ENCODE results near the gene MAST4.

The MAST4 gene

DNA sequence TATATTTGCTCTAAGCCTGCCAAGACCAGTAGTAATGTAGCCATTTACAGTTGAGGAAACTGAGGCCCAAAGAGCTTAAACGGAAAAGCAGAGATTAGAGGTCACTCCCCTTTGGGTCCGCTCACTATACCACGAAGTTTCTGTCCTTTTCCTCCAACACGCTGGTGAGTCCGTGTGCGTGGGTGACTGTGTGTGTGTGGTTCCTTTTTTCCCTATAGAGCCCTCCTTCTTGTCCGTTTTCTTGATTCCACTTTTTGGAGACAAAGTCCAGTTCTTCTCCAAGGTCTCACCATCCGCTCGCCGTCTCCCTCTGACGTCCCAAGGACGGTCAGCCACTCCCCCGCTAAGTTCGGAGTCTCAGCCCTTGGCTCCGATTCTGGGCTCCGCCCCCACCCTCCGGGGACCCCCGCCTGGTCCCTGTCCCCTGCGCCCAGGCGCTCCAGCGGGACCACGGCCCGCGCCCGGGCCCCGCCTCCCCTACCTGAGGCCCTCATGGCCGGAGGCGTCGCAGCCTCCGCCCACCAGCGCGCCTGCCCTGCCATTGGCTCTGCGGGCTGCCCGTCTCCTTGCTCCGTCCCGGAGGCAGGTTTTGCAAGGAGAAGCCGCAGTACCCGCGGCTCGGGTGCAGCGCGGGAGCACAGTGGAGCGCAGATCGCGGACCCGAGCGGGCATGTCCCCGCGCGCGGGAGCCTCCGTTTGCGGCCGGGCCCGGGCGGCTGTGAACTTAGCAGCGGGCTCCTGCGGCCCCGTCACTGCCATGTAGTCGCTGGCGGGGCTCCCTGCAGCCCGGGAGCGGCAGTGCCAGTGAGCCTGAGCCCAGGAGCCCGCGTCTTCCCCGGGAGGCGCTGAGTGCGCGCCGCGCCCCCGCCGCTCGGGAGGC is at the start of gene MAST4:
Gene MAST4 (plus strand): TSS at position 638 of the 880 bp plus-strand sequence. CDS start 263 bp downstream, outside the sequence.
- DNase-seq (ENCODE audit: low spot score): peak; percentile 91

DNA sequence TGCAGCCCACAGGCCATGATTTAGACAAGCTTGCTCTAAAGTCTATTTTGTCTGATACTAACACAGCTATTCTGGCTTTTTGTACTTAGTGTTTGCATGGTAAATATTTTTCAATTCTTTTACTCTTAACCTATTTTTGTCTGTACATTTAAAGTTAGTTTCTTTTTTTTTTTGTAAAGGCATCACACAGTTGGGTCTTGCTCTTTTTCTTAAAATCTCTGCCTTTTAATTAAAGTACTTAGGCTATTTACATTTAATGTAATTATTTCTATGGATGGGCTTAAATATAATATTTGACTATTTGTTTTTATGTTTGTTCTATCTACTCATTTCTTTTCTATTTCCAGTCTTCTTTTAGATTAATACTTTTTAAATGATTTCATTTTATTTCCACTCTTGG is 49.7 kb upstream of the MAST4 start:
- no peak for DNase-seq (ENCODE audit: low spot score)

DNA sequence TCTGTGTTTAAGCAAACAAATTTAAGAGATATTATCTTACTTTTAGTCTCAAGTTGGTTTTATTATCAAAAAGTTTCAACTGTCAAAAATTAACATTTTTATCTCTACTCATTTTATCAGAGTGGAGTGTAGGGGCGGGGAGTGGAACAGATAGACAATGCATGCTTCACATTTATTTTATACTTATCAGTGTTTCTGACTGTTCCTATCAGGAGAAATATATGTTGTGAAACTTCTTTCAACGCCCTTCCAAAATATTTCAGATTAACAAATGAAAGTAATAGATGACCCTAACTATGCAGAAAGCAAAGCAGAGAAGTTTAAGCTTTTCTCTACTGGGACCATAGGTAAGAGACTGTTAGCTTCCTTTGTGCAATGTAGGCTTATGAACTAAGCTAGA is 44.9 kb upstream of the MAST4 start:
- no peak for DNase-seq (ENCODE audit: low spot score)

DNA sequence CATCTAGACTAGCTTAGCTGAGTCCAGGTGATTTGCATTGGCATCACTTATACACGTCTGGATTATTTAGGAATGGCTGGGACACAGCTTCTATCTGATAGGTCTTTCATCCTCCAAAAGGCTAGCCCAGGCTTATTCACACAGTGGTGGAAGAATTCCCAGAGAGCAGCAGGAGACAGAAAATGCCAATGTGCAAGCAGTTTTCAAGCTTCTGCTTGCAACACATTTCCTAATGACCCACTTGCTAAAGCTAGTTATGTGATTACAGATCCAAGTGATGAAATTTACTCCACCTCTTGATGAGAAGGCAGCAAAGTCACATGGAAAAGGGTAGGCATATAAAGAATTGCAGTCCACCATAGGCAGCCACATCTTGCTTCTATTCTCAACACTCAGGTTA is 44.2 kb upstream of the MAST4 start:
- no peak for DNase-seq (ENCODE audit: low spot score)

DNA sequence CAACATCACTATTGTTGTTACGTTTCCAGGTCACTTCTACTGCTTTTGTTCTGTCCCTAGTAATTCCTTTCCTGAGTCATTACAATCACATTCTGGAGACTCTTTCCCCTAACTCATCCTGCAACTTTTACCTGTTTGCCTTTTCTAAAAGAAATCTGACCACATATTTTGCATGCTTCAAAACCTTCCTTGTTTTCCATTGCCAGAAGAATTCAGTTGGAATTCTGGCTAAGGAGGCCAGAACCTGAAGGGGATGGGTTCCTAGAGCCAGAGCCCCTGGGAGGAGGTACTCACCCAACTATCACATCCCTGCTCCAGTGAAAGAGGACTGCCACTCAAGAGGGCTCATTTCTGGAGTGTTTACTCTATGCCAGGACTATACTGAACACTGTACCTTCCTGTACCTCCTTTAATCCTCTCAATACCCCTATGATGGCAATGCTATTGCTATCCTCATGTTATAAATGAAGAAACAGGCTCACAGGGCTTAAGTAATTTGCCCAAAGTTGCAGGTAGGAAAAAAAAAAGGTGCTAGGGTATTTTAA is 42.8 kb upstream of the MAST4 start:
- DNase-seq (ENCODE audit: low spot score): no peak

DNA sequence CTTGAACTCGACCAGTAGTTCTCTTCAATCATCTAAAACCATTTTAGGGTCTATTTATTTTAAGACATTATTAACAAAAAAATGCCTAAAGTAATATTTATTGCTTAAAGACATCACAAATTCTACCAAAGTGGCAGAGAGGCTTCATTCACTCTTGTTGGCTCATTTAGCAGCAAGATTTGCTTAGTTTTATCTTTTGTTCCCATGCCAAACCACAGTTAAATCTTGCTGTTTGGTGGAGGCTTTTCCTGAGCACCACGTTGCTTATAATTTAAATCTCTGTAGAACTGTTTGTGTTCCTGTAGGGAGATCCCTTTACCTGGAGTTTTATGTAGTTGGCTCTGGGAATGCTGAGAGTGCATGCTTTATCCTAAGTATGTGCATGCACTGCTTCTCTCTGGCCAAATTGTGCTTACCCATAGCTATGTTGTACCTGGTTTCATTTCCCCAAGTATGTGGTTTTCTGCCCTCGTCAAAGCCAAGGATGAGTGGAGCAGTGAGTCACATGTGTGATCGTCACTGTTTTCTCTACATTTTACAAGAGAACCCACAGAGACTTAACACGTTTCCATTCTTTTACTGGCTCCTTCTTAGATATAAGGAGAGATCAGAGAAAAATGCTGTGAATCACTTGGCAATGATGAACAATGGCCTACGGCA is 42.1 kb upstream of the MAST4 start:
- DNase-seq (ENCODE audit: low spot score): peak; percentile 25

DNA sequence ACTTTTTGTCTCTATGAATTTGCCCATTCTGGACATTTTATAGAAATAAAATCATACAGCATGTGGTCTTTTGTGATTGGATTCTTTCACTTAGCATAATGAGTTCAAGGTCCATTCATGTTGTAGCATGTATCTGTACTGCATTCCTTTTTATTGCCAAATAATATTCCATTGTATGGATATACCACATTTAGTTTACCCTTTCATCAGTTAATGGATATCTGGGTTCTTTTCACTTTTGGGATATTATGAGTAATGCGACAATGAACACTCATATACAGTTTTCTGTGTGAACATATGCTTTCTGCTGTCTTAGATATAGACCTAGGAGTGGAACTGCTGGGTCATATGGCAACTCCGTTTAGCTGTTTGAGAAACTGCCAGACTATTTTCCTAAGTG is 41.3 kb upstream of the MAST4 start:
- DNase-seq (ENCODE audit: low spot score): no peak

DNA sequence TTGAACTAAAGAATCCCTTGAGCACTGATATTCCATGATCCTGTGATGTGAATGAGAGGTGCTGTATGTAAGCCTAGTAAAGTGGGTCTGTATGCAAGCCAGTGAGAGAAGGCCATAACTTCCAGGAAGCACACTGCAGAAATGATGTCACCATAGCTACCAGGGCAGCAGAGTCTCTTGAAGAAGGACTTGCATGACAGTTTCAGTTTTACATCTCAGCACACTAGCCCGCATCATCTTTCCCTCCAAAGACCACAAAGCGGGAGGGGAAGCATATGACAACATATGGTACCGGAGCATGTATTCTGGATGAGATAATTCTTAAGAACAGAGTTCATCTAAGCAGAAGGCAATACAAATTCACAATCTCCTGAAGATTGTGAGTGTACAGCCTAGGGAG is 37.6 kb upstream of the MAST4 start:
- no peak for DNase-seq (ENCODE audit: low spot score)

DNA sequence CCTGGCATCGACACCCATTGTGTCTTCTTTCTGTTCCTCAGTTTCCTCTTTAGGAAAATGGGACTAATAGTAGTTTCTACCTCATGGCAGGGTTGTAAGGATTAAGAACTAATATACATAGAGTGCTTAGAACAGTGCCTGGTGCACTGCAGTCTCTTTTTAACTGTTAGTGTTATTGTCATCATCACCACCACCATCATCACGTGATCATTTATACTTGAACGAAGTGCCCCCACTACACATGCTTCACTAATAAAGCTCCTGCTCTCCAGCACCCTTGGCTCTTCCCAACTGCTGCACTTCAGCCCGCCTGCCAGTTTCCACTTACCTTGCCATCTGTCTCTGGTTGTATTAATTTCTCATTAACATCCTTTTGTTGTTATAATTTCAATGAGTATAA is 35.8 kb upstream of the MAST4 start:
- DNase-seq (ENCODE audit: low spot score): no peak

DNA sequence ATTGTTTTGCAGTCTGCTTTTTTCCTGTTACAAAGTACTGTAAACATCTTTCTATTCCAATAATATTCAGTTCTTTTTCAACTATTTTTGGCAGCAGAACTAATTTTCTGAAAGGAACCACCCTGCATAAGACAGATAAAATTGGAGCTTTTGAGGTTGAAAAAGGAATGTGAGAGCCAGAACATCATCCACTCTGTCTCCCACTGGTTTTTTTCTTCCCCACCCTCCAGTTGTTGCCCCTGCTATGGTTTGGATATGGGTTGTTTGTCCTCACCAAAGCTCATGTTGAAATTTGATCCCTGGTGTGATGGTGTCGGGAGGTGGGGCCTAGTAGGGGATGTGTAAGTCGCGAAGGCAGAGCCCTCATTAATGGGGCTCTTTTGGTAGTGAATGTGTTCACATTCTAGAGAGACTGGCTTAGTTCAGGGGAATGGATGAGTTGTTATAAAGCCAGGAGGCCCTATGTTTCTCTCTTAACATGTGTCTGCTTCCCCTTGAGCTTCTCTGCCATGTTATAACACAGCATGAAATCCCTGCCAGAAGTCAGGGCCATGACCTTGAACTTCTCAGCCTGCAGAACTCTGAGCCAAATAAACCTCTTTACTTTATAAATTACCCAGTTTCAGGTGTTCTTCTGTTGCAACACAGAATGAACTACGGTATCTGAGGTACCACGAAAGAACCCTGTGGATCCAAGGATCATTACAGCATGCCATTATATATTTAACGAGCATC is 34.8 kb upstream of the MAST4 start:
- DNase-seq (ENCODE audit: low spot score): no peak

DNA sequence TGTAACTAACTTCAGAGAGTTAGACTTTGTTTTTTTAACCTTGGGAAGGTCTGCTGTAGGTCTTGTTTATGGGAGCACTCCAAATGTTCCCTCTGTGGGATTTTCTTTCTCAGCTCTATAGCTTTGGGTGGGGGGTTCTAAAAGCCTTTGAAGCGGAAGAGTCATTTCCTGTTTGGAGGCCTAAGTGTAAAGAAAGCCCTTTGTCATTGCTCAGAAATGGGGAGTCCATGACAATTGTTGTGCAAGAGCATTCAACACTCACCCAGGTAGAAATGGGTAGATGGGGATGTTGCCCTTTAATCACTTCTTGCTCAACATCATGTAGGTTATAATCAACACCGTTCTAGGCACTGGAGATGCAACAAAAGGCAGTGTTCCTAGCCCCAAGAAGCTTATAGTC is 30.3 kb upstream of the MAST4 start:
- DNase-seq (ENCODE audit: low spot score): no peak

DNA sequence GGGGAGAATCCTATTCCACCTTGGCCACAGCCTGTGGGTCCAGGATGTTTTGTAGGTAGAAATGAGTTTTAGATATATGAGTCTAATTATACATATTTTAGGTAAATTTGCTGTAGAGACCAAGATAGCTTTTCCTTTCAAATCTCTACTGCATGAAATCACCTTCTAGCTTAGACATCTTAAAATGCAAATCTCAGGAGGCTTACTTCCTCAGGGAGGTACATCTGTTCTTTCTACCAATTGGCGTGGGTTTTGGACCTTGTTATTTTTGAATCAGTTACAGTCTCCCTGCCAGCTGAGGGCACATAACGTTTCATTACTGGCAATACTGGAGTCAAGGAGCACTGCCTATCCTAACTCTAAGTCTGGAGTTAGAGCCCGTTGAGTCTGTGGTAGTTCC is 28.7 kb upstream of the MAST4 start:
- no peak for DNase-seq (ENCODE audit: low spot score)

DNA sequence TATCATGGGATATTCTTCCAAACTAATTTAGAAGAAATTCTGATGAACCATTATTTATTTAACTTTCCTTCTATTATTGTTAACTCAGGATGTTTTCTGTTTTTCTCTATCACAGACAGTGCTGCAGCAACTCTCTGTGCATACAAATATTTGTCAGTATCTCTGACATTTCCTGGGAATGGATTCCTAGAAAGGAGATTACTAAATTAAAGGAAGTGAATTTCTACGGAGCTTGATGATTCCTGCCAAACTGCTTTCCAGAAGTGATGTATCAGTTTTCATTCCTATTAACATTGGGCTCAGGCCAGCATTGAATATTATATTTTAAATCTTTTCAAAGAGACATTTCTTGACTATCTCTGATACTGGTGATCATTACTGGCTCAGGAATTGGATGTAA is 26.0 kb upstream of the MAST4 start:
- no peak for DNase-seq (ENCODE audit: low spot score)

DNA sequence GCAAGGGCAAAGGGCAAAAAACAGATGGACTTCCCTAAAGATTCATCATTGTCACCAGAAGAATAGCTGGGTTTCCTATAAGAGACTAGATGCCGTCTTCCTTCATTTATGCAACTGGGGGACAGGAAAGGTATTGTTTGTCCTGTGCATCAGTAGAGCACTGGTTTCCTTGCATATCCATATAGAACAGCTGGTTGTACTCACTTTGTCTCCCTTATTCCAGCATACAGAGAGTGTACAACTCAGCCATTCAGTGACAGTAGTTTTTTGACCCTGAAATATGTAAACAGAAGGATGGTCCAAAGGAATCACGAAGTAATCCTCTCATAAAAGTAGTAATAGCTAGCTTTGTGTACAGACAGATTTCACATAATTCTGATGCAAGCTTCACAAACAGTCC is 22.5 kb upstream of the MAST4 start:
- no peak for DNase-seq (ENCODE audit: low spot score)

DNA sequence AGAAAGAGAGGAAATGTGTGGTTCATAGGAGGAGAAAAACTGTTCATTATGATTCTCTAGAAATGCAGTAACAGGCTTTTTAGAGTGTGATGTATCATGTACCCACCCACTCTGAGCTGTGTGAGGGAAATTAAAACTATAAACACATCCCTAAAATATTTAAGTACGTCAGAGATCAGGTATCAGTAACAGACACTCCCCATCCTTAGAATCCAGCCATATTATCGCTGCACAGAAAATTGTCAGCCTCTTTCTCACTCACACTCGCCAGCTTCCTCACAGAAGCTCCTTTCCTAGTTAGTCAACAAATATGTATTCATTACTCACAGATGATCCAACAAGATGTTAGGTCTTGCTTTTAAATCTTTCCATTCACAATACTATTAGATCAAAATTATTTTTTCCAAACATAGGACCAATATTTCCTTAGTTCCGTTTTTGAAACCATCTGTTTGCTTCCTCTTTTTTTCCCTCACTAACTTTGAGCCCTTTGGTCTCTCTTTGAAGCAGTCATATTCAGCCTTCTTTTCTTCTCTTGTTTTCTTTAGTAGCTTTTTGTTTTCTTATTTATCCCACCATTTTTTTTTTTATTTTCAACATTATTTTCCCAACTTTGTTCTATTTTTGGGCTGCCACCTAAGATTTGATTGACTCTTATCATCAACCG is 13.6 kb upstream of the MAST4 start:
- DNase-seq (ENCODE audit: low spot score): peak; percentile 58

DNA sequence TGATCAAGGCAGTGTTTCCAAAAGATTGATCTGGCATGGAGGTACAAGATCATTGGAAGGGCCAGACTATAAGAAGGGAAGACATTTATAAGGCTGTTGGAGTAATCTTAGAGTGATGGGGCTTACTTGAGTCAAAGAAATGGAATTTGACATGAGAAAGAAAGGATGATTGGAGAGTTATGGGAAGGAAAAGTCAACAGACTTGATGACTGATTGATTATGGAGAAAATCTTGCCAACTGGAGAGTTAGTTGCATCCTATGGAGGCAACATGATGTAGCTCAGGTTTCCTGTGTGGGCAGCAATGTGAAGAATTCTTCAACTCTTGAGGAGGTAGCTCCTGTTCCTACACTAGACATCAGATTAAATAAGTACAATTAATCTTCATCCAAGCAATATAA is 10.9 kb upstream of the MAST4 start:
- no peak for DNase-seq (ENCODE audit: low spot score)

DNA sequence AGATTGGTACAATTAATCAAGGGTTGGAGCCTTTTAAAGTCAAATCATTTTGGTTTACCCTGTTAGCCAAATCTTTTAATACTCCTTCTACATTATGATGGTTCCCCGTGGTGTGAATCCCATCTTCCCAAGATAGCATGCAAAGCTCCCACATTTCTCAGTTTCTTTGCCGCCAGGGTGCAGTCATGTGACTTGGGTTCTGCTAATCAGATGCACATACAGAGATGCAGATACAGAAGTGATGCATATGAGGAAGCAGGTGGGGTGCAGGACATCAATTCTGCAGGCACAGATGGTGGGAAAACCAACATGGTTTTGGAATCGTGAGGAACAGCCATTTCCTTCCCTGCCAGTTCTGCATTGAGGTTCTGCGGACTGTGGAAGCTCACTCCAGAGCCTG is 8.4 kb upstream of the MAST4 start:
- DNase-seq (ENCODE audit: low spot score): no peak

DNA sequence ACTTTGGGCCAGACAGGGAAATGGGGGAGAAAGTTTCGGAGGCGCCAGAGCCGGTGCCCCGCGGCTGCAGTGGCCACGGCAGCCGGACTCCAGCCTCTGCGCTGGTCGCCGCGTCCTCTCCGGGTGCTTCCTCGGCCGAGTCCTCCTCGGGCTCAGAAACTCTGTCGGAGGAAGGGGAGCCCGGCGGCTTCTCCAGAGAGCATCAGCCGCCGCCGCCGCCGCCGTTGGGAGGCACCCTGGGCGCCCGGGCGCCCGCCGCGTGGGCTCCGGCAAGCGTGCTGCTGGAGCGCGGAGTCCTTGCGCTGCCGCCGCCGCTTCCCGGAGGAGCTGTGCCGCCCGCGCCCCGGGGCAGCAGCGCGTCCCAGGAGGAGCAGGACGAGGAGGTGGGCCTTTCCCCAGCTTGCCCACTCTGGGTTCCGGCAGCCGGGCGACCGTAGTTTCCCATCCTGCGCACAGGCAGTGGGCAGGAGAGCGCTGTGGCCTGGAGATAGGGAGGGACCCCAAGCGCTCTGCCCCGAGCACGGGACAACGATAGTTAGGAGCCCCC is 516 bp downstream of the MAST4 start:
- peak; percentile 58 for DNase-seq (ENCODE audit: low spot score)

DNA sequence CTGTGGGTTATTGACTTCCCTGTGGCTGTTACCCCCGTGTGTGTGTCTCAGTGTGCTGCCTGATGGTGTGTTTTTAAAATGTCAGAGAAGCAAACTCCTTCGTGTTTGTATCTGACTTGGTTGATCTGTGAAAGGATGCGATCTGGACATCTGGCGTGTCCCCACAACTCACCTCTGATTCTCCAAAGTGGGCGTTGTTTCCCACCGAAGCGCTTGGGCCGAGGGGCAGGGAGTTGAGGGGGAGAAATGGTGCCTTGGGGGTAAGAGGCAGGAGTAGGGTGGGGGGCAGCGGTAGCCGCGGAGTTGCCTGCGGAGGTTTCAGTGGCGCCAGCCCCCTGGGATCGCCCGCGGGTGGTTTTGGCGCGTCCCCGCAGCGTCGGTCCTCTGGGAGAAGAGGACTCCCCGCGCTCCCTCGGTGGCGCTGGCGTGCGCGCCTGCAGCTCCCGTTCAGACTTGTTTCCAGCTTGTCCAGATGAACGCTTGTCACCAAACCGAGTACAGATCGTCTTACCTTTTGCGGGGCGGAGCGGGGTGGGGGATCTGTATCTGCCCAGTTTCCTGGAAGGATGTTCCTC is 1.1 kb downstream of the MAST4 start:
- peak; percentile 24 for DNase-seq (ENCODE audit: low spot score)

DNA sequence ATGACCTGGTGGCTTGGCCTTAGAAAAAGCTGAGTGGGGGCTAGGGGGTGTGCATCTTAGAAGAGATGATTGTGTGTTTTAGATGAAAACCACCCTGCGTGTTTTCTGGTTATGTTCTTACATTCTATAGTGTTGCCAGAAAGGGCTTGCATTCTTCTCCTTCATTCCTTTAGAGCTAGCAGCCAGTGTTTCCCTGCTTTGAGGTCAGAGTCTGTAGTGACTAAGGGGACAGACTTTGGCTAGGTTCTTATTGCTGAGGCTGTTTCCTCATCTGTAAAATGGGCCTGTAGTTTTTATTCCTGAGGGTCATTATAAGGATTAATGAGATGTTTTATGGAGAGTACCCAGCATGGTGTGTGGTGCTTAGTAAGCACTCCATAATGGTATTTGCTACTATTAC is 6.4 kb downstream of the MAST4 start:
- no peak for DNase-seq (ENCODE audit: low spot score)

DNA sequence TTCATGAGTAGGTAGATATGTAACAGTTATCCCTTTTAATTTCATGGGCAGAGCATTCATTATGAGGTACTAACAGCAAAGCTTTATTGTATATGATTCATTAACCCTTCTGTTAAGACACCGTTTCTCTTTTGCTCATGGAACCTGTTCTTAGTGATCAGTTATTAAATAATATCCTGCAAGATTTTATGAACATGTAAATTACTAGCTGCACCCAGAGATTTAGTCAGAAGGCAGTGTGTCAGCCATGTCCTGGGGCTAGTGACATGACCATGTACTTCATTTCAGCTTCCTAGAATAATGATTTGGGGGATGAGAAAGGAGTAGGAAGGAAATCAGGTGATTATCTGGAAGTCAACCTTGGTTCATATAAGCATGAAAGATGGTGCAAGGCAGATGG is 7.0 kb downstream of the MAST4 start:
- no peak for DNase-seq (ENCODE audit: low spot score)

Data from AG20443 (cell line).